HG03457 (cell line): ENCODE results near the gene NTRK3.

Experiments used
- ATAC-seq: cut with Tn5 transposase; IDR thresholded peaks from one replicate; pipeline ENCODE4 v1.9.1; 2021; ENCODE audit warnings: moderate number of reproducible peaks; ENCODE audit not compliant: unreplicated experiment

NTRK3 gene

GRCh38 chr15:87906444-87906843, 350.1 kb downstream of the NTRK3 start:
- no peak for ATAC-seq

- no peak for ATAC-seq
Measured at GRCh38 chr15:87902772-87903426, 353.6 kb downstream of the NTRK3 start.

- no peak for ATAC-seq
Measured at GRCh38 chr15:87901926-87902690, 354.4 kb downstream of the NTRK3 start.

- no peak for ATAC-seq
Measured at GRCh38 chr15:87901008-87901407, 355.5 kb downstream of the NTRK3 start.

GRCh38 chr15:87896936-87897335, 359.6 kb downstream of the NTRK3 start:
- no peak for ATAC-seq

GRCh38 chr15:87887177-87887576, 369.4 kb downstream of the NTRK3 start:
- ATAC-seq, result no peak

GRCh38 chr15:87881026-87881425, 375.5 kb downstream of the NTRK3 start:
- ATAC-seq, result no peak

GRCh38 chr15:87877822-87878542, 378.6 kb downstream of the NTRK3 start:
- no peak for ATAC-seq

- no peak for ATAC-seq
Measured at GRCh38 chr15:87877114-87877810, 379.3 kb downstream of the NTRK3 start.

GRCh38 chr15:87874896-87875711, 381.4 kb downstream of the NTRK3 start:
- no peak for ATAC-seq

GRCh38 chr15:87873516-87873915, 383.0 kb downstream of the NTRK3 start:
- ATAC-seq, result no peak

- ATAC-seq, result no peak
Measured at GRCh38 chr15:87871731-87872320, 384.7 kb downstream of the NTRK3 start.

GRCh38 chr15:87871258-87871681, 385.3 kb downstream of the NTRK3 start:
- no peak for ATAC-seq

GRCh38 chr15:87866961-87867360, 389.6 kb downstream of the NTRK3 start:
- ATAC-seq, result no peak

GRCh38 chr15:87863152-87863551, 393.4 kb downstream of the NTRK3 start:
- ATAC-seq, result no peak

- no peak for ATAC-seq
Measured at GRCh38 chr15:87860743-87861142, 395.8 kb downstream of the NTRK3 start.

GRCh38 chr15:87858651-87859050, 397.9 kb downstream of the NTRK3 start:
- no peak for ATAC-seq

GRCh38 chr15:87851497-87851896, 405.0 kb downstream of the NTRK3 start:
- ATAC-seq, result no peak

GRCh38 chr15:87850916-87851315, 405.6 kb downstream of the NTRK3 start:
- no peak for ATAC-seq

GRCh38 chr15:87849181-87849580, 407.4 kb downstream of the NTRK3 start:
- no peak for ATAC-seq
